Measurements from ENCODE around the gene CLDND1.
"Not testable (repeated sequence)": the region's sequence is repeated elsewhere in the genome, so short reads cannot be mapped to it uniquely, and the experiment has no call there.

CLDND1 gene
- 126 to 316 (median 216) reads per million in 3 experiments for total RNA-seq

DNA sequence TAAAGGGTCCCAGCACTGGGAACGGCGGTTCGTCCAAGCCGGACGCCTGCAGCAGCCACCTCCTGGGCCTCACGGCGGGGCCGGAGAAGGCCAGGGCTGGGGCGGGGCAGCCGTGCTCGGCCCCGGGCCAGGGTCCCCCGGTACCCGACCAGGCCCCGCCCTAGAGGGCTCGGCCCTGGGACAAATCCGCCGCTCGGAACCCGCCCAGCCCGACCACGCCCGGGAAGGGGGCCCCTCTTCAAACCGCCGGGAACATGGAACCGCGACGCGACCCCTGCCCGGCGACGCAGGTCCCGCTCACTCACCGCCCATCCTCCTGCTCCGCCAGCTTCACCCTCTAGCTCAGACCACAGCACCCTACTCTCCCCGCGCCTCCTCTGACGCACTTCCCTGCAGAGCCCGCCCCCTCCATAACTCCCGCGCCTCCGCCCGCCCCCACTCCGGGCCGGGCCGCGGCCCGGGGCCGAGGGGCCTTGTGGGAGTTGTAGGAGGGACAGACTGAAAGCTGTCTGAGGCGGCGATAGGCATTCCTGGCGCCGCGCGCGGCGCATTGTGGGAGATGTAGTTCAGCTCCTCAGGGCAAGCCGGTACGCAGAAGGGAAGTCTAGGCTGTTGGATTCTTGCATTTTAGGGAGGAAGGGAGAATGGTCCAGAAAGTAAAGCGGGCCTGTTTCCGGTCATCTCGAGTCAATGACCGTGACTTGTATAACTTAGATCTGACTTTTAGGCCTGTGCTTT is at the start of gene CLDND1:
TSS of gene CLDND1 (minus strand) at position 359 of the 738 bp plus-strand sequence. CDS start 1,478 bp downstream, outside the sequence.
- peak; percentile 94 for DNase-seq

DNA sequence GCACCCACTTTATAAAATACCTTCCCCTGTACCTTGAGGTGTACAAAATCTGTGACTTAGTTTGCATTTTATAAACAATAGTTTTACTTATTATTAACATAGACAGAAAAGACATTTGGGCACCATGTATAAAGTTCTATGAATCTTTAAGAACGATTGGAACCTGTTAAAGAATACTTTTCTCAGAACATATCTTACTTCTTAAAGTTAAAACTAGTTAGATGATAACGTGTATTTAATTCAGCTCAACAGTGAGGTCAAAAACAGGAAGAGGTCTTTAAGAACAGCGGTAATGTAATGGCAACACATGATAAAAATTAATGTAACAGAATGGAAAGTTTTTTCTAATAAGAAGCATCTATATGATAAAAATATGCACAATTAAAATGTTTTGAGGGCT is 45.7 kb upstream of the CLDND1 start:
- no peak for DNase-seq

DNA sequence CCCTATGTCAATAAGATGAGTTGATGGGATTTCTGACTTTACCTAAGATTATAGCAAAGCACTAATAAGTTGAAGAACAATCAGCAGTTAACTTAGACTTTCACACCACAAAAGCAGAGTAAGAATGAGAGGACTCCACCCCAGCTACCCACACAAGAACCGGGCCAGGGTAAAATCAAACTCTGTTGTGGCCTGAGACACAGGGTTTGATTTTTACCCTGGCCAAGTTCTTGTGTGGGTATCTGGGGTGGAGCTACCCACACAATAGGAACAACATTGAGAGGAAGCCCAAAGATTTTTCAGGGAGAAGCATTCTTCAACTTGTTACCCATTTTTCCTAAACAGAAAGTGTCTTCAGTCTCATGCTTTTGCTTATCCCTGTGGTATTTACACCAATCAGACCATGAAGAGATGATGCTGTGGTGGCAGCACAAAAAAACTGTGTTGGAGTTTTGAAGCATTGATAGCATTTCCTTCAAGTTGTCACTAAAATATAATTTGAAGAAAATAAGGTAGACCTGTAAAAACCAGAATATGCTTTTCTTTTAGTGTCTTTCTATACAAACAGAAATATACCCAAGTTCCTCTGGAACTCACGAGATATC is 45.1 kb upstream of the CLDND1 start:
- DNase-seq, result peak; percentile 29

DNA sequence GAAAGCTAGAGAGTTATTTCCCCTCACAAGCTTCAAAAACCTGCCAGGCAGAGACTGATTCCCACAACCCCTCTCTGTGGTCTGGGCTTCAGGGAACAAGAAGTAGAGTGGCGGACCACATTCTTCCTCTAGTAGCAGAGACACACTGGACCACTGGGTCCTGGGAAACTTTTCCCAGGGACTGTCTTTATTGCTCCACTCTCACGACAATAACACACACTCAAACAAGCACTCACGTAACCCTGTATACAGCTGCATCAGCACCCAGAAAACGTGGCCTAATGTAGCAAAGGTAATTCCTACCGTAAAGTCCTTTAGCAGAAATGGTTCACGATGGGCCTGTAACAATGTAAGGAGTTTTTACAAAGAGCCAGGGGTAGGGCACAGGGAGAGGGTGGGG is 43.1 kb upstream of the CLDND1 start:
- no peak for DNase-seq

DNA sequence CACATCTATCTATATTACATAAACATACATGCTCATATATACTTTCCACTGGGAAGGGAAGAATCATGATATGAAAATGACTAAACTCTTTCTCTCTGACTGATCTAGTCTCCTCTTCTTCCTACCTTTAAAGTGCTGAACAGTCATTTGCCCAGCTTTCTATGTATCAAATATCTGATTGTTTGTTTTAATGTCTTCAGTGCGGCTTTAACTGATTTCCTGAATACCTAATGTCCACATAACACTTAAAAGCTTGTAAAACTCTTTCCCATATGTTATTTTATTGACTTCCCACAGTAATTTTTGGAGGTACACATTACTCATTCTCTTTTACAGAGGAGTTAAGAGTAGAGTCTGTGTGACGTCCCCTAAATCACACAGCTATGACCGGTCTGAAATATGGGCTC is 42.5 kb upstream of the CLDND1 start:
- no peak for DNase-seq

DNA sequence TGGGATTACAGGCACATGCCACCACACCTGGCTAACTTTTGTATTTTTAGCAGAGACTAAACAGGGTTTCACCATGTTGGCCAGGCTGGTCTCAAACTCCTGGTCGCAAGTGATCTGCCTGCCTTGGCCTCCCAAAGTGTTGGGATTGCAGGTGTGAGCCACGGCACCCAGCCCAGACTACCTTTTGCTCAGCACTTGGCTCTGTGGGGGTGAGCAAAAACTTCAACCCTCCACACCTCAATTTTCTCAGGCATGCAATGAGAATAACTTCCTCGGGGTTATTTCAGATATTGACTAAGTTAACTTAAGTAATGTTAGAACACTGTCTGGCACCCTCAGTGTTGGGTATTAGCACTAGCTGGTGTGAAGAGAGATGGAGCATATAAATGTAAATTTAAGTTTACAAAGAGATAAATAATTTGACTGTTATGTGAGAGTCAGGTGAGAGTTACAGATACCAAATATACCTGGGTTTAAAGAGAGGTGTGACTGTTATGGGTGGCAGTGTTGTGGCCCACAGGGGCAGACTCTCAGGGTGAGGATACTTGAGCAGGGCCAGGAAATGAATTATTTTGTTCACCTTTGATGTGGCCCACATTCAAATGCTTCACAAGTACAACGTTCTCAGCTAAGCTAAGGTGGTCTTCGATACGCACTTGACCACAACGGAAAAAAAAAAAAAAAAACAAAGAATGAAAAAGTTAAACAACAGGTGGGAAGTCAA is 41.7 kb upstream of the CLDND1 start:
- DNase-seq, result peak; percentile 56

DNA sequence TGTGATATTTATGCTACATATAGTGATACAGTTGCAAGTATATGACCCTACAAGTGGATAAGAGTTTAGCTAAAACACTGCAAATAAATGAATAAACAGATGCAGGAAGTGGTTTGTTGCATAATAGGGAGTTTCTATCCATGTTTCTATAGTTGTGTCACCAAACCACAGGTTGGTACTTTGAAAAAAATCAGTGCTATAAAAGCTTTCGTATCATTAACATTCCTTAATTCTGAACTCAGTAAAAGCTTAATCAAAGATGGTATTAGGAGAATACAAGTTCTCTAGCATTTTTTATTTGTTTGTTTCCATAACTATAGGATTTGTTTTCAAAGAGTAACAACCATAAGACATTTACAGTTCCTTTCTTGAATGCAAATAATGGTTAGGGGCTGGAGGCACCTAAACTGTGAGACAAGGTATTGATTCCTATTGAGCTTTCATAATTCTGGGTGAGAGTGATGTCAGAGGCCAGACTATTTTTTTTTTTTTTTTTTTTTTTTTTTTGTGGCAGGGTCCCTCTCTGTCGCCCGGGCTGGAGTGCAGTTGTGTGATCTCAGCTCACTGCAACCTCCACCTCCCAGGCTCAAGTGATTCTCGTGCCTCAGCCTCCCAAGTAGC is 41.1 kb upstream of the CLDND1 start:
- DNase-seq, result peak; percentile 83

DNA sequence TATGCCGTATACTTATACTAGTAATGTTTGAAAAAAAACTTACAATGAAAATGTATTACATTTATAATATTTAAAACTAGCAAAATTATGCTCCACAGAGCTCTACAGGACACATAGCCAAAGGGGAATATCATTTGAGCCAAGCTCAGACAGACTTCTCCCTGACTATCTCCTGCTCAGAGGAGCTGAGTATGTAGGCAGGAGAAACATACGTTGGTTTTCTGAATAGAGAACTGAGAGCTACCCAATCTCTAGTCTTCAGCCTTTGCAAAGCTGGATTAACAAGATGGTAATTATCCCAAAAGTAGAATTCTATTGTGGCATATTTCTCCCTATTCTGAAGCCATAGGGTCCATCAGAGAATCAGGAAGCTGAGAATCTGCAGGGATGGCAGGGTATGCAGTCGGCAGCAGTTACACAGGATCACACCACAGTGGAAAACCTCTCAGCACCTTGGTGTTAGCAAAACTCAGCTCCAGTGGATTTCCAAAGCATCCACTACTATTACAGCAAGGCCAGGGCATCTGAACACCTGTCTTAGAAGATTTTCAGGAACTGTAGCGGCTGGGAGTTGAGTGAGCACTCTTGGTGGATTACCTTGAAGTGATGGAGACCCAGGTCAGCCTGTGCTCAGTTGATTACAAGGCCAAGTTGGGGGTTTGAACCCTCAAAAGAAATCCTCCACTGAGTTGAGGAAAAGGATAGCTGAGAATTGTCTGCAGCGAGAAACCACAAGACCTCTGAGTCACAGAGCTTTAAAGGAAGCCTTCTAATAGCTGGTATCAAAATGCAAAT is 39.2 kb upstream of the CLDND1 start:
- peak; percentile 38 for DNase-seq

DNA sequence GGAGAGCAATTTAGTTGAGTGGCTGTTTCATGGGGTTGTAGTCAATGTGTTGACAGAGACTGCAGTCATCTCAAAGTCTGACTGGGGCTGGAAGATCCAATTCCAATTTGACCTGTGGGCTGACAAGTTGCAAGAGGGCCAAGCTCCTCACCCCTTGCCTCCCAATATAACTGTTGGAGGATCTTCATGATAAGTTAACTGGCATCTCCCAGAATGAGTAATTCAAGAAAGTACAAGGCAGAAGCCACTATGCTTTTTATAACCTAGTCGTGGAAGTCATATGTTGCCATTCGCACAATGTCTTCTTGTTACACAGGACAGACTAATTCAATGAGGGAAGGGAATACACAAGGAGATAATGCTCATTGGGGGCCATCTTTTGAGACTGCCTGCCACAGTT is 38.2 kb upstream of the CLDND1 start:
- no peak for DNase-seq

DNA sequence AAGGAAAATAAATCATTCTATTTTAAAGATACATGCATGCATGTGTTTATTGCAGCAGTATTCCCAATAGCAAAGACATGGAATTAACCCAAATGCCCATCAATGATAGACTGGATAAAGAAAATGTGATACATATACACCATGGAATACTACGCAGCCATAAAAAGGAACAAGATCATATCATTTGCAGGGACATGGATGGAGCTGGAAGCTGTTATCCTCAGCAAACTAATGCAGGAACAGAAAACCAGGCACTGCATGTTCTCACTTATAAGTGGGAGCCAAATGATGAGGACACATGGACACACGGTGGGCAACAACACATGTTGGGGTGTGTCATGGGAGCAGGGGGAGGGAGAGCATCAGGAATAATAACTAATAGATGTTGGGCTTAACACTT is 37.1 kb upstream of the CLDND1 start:
- not testable (repeated sequence) for DNase-seq

DNA sequence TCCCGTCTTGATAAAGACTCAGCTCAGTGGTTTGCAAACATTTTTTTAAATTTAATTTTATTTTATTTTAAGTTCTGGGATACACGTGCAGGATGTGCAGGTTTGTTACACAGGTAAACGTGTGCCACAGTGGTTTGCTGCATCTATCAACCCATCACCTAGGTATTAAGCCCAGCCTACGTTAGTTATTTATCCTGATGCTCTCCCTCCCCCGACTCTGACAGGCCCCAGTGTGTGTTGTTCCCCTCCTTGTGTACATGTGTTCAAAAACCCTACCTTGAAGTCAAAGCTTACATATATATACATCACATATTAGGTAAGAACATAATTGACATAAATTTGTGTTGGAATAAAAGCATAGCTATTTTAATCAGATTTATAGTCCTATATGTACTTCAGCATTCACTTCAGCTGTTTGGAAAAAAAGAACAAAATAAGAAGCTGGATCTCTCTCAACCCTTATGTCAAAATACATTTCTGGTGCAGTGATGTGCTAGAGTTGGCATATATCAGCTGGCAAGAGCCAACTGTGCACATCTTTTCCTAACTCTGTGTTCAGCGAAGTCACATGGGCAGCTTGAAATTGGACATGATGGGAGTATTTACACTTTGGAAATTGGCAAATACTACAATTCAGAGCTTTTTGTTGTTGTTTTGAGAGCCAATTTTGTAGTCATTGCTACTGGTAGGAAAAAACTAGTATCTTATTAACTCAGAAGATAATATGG is 35.6 kb upstream of the CLDND1 start:
- no peak for DNase-seq

DNA sequence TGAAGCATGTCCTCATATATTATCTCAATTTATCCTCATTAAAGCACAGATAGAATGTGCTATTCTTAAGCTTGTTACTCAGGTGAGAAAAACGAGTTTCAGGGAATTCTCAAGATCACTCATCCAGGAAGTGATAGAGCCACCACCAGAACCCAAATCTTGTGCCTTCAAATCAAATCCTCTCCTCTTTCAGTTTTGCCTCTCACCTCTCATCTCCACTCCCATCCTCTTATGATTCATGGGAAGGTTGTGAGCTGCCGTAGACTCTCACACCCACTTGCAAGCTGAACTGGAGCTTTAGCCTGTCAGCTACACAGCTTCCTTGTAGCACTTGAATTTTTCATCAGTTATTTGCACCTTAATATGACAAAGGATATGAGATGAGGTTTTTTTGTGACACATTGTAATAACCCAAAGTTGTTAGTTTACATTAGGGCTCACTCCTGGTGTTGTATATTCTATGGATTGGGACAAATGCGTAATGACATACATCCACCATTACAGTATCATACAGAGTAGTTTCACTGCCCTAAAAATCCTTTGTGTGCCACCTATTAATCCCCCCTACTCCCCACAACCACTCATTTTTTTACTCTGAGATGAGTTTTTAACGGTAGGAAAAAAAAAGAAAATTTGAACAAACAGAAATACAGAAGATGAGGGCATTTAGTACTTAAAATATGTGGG is 34.8 kb upstream of the CLDND1 start:
- DNase-seq, result no peak

DNA sequence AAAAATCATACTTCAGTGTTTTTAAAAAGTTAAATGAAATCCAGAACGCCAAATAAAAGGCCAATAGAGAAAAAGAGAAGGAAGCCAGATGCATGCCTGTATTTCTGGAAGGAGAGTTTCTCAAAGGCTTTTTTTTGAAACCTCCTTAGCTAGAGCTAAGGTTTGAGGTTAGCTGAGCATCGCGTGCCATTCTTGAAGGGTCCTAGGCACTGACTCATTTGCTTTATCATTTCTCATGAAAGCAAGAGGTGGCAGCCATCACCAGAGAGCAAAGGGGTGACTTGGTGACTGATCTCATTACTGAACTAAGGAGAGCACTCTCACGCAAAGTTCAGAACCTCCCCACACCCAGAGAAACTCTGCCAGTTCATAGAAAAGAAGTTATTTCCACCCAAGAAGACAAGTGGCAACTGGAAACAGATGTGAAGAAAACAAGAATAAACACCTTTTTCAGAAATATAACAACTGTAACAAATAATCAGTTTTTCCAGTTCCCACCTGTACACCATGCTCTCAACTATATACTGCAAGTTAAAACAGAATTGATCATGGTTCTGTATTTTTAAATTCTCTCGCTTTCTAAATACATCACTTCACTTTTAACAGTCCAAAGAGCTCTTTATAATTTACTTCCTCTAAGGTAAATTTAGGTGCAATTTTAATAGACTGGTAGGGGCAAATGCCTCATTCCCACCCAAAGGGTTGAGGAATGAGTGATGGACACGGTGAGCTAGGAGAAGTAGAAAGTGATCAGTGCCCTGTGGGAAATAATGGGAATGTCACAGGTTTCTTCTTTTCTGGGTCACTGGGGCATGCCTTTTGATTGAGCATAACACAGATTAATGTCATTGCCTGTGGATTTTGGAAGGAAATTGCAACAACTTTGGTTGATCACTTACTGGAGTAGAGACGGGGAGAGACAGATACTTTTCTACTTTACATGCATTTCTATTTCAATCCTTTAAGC is 33.7 kb upstream of the CLDND1 start:
- peak; percentile 57 for DNase-seq

DNA sequence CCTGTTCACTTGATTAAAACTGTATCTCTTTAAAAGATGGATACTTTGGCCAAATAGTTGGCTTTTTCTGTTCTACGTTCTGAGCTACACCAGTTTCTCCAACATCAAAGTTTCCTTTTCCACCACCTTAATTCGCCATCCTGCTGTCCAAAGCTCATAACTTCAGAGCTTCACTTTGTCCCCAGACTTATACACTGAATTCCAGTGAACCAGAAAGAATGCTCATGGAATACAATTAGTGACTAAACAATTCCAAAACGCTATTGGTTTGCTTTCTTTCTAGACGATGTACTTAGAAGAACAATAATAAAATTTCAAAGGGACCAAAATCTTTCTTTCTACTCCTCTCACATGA is 32.3 kb upstream of the CLDND1 start:
- DNase-seq, result no peak

DNA sequence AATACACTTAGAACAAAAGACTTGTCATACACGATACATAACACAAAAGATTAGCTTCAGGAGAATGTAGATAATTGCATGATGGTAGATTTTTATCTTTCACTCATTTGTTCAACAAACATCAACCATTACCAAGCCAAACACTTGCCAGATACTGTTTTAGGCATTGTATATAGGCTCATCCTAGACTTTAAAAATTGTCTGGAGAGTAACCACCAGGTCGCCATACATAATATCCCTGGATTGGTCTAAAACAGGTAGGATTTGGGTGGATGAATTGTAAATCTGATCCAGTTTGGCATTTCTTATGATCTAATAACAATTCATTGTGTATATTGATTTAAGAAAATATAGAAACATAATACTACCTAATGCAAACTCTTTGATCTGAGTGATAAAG is 31.9 kb upstream of the CLDND1 start:
- DNase-seq, result no peak

DNA sequence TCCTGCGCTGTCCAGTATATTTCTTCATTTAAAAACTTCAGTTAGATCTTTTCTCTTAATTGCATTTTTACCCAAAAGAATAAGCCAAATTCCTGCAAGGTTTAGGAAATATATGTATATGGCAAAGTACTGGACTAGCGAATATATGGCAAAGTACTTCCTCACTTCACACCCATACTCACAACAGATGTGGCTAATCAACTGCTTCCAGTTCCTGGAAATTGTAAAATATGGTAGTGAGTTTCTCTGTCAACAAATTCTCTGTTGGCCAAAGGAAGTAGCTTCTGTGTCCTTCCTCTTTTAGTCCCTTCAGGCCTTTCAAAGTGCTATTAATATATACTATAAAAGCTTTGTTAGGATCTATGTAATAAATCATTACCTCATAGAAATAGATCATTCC is 31.1 kb upstream of the CLDND1 start:
- no peak for DNase-seq

DNA sequence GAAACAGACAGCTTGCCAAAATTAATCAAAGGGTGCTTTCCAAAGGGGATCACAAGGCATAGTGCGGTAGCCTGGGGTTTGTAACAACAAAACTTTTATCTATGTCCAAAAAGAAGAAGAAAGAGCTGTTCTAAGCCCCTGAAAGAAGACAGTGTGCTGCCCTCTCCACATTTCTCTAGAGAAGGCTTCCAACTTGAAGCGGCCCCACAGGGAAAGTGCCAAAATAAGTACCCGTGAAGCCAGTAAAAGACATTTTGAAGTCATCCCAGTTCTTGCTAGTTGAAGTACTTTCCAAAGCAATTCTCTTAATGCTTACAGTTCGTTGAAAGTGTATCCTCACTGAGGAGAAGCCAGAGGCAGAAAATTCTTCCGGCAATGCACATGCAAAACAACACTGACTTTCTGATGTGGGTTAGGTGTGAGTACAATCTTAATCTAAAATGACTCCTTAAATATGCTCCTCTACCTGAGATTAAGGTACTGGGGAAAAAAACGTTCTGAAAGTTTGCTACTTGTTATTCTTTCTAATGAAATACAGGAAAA is 30.4 kb upstream of the CLDND1 start:
- DNase-seq, result no peak

DNA sequence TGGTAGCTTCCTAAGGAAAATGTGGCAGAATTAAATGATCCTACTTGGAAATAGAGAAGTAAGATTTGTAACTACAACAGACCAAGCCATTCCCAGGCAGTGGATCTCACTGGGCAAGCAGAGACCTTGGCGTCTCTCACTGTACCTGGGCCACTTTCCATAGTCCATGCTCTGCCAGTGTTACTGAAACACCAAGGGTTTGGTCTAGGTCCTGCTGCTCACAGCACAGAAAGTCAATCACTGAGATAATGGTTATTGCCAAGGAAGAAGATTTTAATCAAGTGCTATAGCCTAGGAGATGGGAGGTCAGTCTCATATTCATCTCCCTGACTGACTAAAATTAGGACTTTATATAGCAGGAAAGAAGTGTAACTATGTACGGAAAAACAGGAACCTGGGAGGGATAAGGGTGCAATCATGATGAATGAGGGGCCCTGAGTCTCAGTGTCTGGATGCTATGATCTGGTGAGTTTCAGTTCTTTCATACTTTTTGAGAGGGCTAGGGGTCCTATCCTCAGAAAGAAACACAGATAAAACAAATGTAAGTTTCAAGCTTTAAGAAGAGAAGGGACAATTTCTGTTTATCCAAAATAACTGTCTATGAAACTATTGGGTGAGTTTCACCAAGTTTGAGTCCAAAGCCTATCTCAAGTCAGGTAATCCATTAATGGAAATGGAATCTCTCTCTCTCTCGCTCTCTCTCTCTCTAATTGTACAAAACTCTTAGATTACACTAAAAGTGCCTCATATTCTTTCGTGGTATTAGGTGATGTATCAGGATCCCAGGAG is 29.7 kb upstream of the CLDND1 start:
- DNase-seq, result no peak

DNA sequence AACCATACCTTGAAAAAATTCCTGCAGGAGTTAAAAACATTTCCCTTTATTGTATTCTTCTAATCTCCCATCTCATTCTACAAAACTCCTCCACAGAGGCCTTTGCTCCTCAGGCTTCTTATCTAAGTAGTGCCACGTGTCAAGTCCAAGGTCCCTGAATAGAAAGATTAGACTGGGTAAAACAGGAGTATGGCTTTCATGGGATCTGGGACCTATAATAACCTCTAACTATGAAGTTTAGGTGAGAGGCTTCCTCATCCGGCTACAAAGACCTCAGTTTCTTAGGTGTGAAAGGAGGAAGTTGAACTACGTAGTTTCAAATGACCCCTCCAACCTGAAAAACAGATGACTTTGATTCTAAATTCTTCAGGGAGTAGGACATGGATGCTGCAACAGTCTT is 29.1 kb upstream of the CLDND1 start:
- DNase-seq, result no peak

All from central memory CD4-positive, alpha-beta T cell (primary cell).